GM18526 (cell line): Measurements from ENCODE around the gene TRUB1.

Experiments used
- POLR2A ChIP-seq: IDR thresholded peaks from 3 replicates; pipeline ENCODE4 v1.6.1; 2011; ENCODE audit not compliant: insufficient read length; ENCODE audit errors: extremely low read depth

Gene TRUB1

GRCh38 chr10:115001506-115002381 lies 63.7 kb downstream of the TRUB1 start:
- TF ChIP-seq POLR2A = no peak

GRCh38 chr10:115003396-115003795 lies 65.4 kb downstream of the TRUB1 start:
- TF ChIP-seq POLR2A = no peak

GRCh38 chr10:115004236-115004862 lies 66.4 kb downstream of the TRUB1 start:
- TF ChIP-seq POLR2A = no peak

- no peak for TF ChIP-seq POLR2A
Observed at GRCh38 chr10:115005771-115006170, 67.8 kb downstream of the TRUB1 start.

- TF ChIP-seq POLR2A = no peak
Observed at GRCh38 chr10:115018185-115018931, 80.4 kb downstream of the TRUB1 start.

- no peak for TF ChIP-seq POLR2A
Observed at GRCh38 chr10:115020449-115020848, 82.5 kb downstream of the TRUB1 start.

- no peak for TF ChIP-seq POLR2A
Observed at GRCh38 chr10:115022733-115023132, 84.7 kb downstream of the TRUB1 start.

- no peak for TF ChIP-seq POLR2A
Observed at GRCh38 chr10:115023715-115024114, 85.7 kb downstream of the TRUB1 start.

- no peak for TF ChIP-seq POLR2A
Observed at GRCh38 chr10:115024371-115024770, 86.4 kb downstream of the TRUB1 start.

- no peak for TF ChIP-seq POLR2A
Observed at GRCh38 chr10:115026056-115026745, 88.2 kb downstream of the TRUB1 start.

- no peak for TF ChIP-seq POLR2A
Observed at GRCh38 chr10:115026746-115027140, 88.7 kb downstream of the TRUB1 start.
